Iris pigment epithelial cell (primary cell): Measurements from ENCODE around the gene ZNG1B.
A peak's percentile ranks its signal among the peaks of the same experiment; 100 is the strongest.
"Not testable (repeated sequence)": the region's sequence is repeated elsewhere in the genome, so short reads cannot be mapped to it uniquely, and the experiment has no call there.

ENCODE experiments used
- DNase-seq: peaks from one replicate; pipeline ENCODE4 v3.0.0-alpha.2; 2011; ENCODE audit warnings: low read depth

Gene ZNG1B

DNA sequence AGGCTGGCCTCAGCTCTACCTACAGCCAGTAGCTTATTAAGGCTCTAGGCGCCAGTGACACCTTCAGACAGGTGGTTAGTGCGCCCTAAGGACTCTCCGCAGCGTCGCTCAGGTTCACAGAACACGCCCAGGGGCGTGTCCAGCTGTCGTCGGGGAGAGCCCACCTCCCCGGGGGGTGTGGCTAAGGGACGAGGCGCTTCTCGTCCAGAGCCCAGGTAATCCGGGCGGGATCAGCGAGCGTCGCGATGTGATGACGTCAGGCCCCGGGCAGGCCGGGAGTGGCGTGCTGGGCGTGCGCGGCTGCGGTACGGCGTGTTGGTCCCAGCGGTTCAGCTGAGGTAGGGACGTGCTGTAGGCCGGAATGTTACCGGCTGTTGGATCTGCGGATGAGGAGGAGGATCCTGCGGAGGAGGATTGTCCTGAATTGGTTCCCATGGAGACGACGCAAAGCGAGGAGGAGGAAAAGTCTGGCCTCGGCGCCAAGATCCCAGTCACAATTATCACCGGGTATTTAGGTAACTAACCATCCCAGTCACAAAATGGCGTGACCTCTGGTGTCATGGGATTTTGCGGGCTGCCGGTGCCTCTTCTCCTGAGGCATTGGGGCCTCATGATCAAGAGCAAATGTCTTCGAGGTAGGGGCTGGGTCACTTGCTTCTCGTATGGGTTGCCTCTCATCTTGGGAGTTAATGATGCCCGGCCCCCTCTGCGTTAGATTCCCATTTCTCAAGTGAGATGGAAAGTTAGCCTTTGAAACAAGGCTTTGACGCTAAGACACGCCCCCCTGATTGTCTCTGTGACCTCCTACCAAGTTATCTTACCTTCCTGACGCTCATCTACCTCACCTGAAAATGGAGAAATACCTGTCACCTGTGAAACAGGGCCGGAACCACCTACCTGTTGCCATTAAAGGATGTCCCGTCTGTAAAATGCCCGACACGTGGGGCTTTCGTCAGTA, at the start of gene ZNG1B:
Gene ZNG1B, plus strand, starts transcription at position 184 of the 958 bp plus-strand sequence. Its CDS starts 178 bp downstream, at position 362.
- DNase-seq: peak; percentile 4

DNA sequence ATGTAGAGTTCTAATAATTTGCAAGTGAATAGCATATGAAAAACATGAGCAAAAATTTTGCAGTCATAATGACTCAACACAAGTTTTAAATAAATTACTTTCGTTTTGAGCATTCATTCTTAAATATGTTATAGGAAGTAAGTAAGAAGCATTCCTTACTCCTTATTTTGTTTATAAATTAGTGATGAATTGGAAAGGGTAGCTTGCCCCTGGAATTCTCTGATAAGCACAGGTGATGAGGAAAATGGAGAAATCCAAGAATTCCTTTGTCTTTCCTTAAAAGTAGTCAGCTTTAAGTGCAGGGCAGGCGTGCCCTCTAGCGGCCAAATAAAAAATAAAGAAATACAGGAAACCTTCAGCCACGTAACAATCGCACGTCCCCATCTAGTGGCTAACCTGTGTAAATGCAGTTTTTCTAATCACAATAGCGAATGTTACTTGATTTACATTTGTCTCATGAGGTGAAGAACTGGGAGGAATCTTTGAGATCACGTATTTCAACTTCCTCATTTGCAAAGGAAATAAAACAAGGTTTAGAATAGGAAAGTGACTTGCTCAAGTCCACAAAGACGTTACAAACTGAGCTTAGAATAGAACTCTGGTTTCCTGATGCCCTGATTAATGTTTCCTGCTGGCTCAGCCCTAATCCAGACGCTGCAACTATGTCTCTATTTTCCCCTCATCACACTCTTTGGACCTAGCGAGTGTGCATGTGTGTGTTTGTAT, 47.2 kb upstream of the ZNG1B start:
- DNase-seq: peak; percentile 62

DNA sequence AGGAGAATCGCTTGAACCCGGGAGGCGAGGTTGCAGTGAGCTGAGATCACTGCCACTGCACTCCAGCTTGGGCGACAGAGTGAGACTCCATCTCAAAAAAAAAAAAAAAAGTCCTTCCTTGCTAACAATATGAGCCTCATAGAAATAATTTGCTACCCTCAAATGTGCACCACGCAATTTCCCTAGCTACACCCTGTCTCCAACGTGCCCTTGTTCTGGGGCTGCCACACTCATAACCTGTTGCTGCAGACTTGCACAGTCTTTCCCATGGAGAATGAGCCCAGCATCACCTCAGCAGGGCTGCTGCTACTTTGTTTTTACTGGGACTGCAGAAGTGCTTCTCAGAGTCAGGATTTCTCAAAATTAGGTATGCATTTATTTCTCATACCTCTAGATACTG, 46.4 kb upstream of the ZNG1B start:
- no peak for DNase-seq

DNA sequence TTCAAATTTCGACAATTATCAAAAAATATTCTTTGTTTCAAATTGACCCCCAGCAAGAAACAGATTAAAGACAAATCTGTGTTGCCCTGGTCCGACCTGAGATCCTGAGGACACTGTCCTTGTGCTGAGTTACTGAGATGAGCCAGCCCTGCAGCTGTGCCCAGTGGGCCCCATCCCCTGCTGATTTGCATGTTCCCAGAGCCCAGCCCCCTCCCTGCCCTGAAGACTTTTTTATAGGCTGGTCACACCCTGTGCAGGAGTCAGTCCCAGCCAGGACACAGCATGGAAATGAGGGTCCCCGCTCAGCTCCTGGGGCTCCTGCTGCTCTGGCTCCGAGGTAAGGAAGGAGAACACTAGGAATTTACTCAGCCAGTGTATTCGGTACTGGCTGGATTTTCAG, 31.4 kb upstream of the ZNG1B start:
- DNase-seq: no peak

DNA sequence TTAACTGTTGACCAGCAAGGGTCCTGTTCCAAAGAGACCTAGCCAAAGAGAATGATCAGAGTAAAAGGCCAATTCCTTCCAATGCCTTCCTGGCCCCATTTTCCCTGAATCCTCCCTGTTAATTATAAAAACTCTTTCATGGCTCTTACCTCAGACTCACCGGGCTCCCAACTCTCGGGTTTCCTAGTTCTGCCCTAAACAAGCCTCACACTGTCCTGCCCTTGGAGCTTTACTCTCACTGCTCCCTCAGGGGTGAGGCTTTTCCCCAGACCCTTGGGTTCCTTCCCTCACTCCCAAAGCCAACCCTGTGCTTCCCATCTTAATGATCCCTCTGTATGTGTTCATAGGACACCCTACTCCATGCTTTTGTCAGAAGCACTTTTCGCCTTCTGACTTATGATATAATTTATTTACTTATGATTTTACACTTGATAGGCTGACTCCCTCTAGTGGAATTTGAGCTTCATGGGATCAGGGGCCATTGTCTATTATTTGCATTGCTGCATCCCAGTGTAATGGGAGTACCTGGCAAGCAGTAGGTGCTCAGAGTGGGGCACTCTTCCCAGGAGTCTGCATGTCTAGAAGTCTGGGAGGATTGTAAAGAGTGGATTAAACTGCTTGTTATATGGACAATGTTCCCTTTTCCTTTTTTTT, 29.9 kb upstream of the ZNG1B start:
- peak; percentile 38 for DNase-seq

DNA sequence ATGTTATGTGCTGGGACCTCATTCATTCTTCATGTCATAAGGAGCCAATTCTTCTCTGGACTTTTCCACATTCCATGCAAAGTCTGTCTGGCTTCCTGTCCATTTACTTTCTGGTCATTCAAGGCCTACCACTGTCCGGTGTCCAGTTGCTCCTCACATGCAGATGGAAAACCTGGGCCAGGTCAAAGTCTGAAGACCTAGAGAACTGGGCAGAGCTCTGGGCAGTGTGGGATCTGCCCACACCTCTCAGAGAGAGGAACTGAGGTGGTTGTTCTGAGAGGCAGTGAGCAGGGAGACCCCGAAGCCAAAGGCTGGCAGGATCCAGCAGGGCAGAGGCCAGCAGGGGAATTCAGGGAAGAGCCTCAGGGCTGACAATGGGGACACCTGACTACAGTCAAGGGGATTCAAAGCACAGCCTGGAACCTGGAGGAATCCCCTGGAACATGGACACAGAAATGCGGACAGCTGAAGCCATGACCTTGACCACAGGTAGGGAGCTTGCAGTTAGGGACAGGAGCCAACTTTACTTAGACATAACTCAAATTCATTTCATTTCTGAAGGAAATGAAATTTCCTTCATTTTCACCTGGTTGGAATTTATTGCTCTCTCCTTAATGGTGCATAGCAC, 25.7 kb upstream of the ZNG1B start:
- not testable (repeated sequence) for DNase-seq

DNA sequence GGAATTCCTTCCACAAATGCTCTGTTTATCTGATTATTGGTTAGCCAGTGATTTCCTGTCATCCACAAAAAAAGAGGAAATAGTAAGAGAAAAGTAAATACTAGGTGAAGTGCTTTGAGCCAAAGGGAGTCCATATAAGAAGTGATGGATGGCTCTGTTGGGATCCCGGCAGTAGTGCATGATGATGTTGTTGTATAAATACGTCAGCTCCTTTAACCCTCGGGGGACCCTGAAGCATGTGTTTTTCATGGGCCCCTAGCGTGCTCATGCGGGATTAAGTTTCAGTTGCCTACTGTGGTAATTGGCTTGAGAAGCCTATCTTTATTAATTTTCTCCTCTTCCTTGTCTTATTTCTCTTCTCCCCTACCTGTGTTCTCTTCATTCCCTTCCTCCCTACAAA, 24.7 kb upstream of the ZNG1B start:
- DNase-seq: not testable (repeated sequence)

DNA sequence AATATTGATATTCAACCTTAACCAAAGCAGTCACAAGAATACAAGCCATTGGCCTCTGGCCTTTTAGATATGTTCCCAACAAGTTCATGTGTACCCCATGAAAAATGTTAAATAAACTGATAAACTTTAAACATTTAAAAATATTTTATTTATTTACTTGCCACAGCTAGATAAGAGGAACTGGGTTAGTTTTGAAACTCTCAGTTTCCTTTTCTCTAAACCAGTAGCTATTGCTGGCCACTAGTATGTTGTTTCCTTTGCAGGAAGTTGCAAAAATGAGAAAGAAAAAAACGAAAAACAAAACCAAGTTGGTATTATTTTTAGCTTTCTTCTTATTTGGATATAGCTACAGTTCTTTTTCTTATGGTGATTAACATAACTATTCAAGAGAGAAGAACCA, 5.7 kb upstream of the ZNG1B start:
- DNase-seq: not testable (repeated sequence)

DNA sequence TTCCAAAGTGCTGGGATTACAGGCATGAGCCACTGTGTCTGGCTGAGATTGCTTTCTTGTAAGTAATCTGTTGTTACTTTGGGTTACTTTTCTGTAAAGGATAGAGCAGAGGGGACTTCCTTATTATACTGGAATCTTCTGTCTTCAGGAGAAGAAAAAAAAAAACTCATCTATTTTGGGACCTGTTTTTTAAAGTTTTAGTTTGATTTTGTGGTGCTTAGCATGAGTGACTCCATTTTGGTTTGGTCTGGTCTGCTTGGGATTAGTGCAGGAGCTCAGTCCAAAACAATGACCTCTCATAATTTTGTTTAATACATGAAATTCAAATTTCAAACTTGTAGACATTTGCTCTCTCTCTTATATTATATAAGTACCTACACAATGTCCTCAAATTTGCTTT, 4.0 kb upstream of the ZNG1B start:
- DNase-seq: not testable (repeated sequence)

DNA sequence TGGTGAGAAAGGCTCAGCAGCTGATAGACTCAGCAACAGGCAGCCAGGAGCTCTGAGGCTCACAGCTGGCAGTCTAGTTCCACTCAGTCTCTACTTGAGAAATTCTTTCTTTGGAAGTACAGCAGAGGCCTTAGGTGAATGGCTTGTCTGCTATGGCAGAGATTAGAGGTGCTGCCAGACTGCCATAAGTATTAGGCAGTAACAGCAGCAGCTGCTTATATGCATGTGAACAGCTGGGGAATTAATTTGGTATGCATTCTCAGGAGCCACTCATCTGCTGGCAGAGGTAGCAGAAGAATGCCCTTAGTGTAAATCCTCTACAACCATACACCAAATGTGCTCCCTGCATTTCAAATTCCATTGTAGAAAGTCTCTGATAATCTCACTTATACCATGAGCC, 28.3 kb downstream of the ZNG1B start:
- DNase-seq: not testable (repeated sequence)

DNA sequence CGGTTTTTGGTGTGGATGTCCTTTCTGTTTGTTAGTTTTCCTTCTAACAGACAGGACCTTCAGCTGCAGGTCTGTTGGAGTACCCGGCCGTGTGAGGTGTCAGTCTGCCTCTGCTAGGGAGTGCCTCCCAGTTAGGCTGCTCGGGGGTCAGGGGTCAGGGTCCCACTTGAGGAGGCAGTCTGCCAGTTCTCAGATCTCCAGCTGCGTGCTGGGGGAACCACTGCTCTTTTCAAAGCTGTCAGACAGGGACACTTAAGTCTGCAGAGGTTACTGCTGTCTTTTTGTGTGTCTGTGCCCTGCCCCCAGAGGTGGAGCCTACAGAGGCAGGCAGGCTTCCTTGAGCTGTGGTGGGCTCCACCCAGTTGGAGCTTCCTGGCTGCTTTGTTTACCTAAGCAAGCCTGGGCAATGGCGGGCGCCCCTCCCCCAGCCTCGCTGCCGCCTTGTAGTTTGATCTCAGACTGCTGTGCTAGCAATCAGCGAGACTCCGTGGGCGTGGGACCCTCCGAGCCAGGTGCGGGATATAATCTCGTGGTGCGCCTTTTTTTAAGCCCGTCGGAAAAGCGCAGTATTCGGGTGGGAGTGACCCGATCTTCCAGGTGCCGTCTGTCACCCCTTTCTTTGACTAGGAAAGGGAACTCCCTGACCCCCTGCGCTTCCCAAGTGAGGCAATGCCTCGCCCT, 39.3 kb downstream of the ZNG1B start:
- not testable (repeated sequence) for DNase-seq

DNA sequence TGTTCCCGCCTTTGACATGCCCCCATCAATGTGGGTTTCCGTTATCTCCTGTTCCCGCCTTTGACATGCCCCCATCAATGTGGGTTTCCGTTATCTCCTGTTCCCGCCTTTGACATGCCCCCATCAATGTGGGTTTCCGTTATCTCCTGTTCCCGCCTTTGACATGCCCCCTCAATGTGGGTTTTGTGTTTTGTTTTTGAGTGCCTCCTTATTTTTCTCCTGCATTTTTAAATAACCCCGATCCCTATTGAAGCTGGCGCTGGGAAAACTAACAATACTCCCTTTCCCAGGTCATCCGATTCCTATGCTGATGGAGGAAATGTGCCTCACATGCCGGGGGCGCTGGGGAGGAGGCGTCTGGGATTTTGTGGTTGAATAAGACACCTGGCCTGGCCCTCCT, 59.0 kb downstream of the ZNG1B start:
- DNase-seq: not testable (repeated sequence)

DNA sequence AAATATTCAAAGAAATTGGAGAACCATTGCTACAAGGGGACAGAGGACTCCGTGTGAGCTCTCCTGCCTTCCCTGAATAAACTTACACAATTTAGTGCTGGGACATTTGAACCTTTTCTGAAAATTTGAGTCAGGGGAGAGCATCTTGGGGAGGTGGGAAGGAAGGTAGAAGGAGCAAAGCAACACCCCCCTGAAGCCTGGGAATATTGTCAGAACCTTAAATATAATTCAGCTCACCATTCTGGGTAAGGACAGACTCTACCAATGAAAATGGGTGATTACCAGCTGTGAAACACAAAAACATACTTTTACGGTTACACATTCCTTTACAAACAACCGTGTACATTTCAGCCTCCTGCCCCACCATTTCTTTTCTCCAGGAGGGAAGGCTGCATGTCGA, 60.9 kb downstream of the ZNG1B start, which contains the start of gene FOXD4L1:
Gene FOXD4L1, plus strand, starts transcription at position 301 of the 400 bp plus-strand sequence. CDS start 592 bp downstream, outside the sequence.
- DNase-seq: not testable (repeated sequence)

DNA sequence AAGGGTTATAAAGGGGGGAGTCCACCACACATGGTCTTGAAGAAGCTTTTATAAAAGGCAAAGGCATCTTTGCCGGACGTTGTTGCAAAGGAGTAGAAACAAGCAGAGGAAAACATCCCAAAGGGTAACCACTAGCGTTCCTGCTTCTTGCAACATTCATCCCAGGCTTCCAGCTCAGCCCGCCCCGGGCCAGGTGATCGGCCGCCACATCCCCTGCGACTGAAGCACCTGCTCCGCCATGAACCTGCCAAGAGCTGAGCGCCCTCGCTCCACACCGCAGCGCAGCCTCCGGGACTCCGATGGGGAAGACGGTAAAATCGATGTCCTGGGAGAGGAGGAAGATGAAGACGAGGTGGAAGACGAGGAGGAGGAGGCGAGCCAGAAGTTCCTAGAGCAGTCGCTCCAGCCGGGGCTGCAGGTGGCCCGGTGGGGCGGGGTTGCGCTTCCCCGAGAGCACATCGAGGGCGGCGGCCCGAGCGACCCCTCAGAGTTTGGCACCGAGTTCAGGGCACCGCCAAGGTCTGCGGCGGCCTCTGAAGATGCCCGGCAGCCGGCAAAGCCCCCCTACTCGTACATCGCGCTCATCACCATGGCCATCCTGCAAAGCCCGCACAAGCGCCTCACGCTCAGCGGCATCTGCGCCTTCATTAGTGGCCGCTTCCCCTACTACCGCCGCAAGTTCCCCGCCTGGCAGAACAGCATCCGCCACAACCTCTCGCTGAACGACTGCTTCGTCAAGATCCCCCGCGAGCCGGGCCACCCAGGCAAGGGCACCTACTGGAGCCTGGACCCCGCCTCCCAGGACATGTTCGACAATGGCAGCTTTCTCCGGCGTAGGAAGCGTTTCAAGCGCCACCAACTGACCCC, 61.8 kb downstream of the ZNG1B start:
- DNase-seq: not testable (repeated sequence)

DNA sequence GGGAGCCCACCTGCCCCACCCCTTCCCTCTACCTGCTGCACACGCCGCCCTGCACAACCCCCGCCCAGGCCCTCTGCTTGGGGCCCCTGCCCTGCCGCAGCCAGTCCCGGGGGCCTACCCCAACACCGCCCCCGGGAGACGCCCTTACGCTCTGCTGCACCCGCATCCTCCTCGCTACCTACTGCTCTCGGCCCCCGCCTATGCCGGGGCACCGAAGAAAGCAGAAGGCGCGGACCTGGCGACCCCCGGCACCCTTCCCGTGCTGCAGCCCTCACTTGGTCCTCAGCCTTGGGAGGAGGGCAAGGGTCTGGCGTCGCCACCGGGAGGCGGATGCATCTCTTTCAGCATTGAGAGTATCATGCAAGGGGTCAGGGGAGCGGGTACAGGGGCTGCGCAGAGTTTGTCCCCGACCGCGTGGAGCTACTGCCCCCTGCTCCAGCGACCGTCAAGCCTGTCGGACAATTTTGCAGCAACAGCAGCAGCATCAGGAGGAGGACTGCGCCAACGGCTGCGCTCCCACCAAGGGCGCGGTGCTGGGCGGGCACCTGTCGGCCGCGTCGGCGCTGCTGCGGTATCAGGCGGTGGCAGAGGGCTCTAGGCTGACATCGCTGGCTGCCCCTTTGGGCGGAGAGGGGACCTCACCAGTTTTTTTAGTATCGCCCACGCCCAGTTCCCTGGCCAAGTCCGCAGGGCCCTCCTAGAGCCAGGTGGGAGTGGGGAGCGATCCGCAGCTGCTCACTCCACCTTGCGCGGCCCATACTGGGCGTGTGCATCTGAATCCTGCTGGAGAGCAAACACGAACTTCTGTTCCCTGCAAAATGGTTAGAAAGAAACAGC, 62.6 kb downstream of the ZNG1B start:
- not testable (repeated sequence) for DNase-seq

DNA sequence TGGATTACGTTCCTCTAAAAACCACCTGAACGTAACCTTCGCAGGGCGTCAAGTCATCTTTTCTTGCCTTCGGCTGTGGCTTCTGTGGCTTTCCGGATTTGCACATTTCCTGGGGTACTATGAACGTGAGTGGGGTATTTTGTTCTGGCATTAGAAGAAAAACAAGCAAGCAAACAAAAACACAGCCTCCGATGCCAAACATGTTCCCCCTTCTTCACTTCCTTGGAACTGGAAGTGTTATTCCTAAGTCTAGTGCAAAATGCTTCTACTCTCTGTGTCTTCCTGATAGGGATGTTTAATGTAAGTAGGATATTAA, 63.2 kb downstream of the ZNG1B start:
- not testable (repeated sequence) for DNase-seq

DNA sequence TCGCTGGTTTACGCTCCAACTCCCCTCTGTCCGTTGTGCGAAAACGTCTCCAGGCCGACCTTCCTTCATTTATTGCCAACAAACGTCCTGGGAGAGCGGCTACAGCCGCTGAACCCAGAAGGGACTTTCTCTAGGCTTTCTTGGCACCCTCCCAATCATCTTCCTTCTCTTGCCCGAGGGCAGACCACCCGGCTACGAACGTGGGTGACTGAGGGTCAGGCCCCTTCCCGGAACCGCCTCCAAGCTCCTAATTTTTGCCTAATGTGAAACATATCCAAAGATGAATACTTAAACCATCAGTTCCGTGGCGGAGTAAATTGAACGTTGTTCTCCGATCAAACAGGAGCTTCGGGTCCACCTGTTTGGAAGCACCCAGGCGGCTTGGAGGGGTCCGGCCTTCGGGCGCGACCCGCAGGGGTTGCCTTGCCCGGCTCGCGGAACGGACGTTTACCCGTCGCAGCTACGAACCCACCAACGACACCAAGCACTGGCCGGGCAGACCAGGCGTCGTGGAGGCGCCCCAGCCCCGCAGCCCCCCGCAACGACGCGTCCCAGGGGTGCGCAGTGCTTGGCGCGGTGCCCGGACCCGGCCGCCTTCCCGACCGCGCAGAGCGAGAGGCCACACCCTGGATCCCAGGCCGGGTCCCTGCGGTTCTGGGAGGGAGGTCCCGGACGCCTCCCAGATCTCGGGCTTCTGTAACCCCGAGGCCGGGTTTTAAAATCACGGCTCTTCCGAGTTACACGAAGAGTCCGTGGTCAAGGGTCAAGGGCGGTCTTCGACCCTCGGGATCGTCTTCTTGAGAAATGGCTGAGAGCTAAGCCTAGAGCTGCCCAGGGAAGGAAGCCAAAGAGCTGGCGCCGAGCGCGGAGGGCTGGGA, 65.0 kb downstream of the ZNG1B start:
- DNase-seq: not testable (repeated sequence)
